GM21515 (cell line): ENCODE measurements around the gene STPG1.

Experiments used
- ATAC-seq: cut with Tn5 transposase; IDR thresholded peaks from one replicate; pipeline ENCODE4 v1.9.1; 2021; ENCODE audit not compliant: unreplicated experiment

Gene STPG1

DNA sequence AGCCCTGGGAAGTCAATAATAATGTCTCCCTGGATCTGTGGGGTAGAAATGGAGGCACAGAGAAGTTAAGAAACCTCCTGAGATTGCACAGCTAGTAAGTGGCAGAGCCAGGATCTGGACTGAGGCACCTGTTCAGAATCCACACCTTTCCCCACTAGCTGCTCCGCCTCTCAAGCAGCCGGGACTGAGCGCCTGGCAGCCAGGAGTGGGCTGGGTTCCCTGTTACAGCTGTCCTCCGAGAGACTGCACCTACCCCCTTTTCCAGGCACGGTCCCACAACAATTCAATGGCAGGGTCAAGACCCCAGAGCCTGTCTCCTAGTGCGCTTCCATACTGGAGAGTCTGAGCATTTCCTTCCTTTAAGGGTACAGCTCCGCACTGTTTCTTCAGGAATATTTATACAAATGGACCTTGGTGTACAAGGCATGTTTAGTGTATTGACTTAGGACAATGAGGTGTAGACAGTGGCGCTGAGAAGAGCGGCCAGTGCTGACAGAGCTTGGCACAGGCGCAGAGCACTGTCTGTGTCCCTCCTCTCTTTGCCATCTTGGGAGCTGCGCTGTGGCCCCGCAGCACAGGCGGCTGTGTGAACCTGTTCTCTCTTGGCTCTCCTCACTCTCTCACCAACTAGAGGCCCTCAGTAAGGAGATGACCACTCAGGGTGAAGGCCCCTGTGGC, 70.0 kb downstream of the STPG1 start:
- no peak for ATAC-seq

DNA sequence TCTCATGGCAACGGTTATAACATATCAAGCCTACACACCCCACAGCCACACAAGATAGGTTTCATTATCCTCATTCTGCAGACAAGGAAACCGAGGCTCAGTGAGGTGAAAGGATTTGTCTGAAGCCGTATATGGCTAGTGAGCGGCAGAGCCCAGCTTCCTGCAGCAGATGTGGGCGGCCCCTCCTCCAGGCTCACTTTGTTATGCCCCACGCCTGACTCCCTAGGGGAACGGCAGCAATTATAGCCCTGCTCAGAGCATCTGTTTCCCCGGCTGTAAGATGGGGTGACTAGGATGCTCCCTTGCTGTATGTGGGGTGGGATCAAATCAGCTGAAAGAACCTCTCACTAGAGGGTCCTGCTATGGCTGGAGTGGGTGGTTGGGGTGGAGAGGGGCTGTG, 72.3 kb downstream of the STPG1 start:
- ATAC-seq: no peak

DNA sequence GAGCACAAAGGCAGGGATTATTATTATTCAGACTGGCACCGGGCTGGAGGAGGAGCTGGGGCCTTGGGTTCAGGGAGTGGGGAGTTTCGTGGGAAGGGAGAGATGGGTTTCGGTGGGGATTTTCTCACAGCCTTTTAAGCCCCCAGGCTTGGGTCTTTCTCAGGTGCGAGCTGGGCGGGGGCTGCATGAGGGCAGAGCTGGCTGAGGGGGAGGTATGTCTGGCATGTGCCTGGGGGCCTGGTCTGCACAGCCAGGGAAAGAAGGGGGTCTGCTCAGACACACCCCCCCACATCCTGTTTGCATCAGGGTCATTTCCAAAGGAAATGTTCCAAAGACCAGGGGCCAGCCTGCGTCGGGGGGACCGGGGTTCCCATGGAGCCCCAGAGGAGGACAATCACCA, 72.8 kb downstream of the STPG1 start:
- no peak for ATAC-seq

DNA sequence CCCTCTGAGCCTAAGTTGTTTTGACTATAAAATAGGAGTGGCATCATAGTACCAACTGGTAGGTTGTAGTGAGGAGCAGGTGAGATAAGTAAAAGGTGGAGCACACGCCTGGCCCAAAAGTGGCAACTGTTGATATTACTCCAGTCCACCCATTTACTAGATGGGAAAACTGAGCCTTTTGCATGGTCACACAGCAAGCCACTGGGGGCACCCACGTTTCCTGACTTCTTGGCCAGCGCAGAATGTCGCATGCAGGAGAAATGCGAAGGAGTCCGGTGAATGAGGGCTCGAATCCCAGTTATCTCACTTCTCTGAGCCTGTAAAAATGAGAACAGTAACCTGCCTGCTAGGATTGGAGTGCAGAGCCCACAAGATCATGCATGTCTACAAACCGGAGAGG, 73.6 kb downstream of the STPG1 start:
- ATAC-seq: no peak

DNA sequence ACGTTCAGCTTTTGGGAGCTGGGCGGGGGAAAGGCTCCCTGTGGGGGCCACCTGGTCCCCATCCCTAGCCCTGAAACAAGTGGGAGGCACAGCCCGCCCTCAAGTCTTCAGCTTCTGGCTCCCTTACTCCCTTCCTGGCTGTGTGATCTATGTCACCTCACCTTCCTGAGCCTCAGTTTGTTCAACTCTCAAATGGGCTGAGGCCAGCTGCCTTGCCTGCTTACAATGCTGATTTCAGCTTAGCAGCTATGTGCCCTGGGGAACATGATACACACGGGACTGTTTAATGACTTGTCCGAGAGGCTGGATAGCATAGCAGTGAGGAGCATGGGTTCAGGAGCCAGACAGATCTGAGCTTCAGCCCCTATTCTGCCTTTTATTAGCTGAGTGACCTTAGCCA, 75.1 kb downstream of the STPG1 start:
- ATAC-seq: no peak

DNA sequence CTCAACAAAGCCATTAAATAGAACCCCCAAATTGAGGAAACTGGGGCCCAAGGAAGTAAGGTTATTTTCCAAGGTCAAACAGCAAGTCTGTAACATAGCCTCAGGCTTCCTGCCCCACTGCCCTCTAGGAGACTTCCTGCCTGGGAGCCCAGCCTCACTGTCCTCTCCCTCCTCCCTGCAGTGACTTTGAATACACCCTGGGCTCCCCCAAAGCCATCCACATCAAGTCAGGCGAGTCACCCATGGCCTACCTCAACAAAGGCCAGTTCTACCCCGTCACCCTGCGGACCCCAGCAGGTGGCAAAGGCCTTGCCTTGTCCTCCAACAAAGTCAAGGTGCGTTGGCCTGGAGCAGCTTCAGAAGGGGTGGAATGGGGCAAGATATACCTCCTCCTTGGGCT, 76.1 kb downstream of the STPG1 start:
- no peak for ATAC-seq

DNA sequence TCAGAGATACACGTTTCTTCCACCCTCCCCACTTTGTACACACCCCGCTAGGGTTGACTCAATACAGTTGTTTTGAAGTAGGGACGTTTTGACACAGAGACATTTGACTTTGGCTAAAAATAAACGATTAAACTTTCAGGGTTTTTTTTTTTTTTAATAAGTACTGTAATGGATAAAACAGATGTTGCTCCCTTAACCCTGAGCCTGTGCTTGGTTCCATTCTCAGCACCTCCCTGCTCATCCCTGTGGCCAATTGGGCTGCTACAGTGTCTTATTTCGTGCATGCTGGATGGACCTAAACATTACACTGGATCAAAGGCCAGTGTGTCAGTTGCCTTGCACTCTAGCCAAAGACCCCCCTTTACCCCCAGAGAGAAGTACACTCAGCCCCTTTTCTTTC, 77.5 kb downstream of the STPG1 start:
- ATAC-seq: no peak

DNA sequence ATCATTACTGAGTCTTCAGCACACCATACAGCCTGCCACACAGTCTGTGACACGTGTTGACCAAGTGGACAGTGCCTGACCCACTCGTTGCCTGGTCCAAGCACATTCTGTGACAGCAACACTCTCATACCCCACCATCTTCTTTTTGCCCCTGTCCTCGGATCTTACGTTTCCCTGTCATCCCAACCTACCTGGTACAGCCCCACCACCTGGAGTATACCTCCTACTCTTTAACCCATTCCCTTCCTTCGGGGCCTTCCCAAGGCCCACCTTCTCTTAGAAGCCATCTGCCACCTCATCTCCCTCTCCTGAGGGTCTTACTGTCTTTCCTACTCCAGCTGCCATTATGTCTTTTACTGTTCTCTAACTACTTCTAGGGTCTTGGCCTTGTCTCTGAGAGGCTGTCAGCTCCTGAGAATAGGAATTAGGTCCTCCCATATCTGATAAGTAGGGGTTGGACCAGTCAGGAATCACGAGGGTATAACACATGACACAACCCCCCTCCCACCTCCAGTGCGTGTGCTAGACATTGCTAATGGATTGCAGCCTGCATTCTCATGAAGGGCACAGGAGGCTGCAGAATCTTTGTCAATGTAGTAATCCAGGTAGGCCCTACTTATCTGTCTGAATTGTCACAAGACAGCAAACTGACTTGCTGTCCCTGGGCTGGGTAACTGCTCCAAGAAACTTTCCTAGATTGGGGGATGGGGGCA, 81.5 kb downstream of the STPG1 start:
- ATAC-seq: no peak

DNA sequence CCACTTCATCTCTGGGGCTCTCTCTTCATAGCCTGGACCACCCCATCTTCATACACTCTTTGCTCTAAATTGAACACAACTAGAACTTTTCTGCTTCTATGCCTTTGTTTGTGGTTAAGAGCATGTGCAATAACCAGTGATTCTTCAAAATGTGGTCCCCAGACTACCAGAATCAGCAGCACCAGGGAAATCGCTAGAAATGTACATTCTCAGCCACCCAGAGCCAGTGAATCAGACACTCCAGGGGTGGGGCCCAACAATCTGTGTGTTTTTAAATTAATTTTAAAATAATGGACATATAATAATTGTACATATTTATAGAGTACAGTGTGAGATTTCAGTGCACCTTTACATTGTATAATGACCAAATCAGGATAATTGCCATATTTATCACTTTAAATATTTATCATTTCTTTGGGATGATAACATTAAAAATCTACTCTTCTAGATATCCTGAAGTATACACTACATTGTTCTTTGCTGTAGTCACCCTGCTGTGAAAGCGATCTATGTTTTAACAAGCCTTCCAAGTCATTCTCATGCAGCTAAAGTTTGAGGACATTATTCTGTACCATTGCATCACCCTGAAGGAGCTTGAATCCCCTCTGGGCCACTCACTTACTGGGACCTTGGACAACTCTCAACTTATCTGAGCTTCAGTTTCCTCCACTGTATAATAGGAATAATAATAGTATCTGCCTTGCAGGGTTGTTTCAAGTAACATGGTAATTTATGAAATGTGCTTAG, 83.6 kb downstream of the STPG1 start:
- ATAC-seq: no peak

DNA sequence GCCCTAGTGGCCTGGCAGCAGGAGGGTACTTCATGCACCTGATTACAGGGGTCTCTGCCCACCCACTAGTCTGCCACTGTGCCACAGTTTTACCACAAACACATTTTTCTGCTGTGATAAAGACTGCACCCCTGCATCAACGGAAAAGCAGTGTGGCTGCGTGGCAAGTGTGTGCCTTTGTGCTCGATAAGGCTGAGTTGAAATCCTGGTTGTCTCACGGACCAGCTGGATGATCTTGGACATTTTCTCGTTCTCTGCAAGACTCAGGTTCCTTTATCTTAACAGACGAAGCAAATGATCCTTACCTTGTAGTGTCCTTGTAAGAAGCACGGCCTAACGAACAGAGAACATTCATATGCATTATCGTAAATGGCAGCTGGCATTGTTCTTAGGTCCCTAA, 84.3 kb downstream of the STPG1 start:
- no peak for ATAC-seq

DNA sequence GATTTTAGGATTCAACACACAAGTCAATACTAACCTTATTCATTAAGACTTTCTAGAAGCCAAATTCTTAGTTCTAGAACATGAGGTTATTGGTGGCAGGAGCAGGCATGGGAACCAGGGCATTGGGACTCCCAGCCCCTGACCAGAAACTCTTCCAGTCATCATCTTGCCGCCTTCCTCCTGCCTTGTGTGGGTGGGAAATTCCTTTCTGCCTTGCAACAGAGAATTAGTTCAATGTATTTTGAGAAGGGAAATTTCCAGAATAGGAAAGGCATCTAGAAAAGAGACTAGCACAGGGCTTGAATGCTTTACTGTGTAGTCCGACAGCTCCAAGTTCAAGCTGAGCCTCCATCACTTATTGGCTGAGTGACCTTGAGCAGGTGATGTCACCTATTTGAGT, 85.7 kb downstream of the STPG1 start:
- no peak for ATAC-seq

DNA sequence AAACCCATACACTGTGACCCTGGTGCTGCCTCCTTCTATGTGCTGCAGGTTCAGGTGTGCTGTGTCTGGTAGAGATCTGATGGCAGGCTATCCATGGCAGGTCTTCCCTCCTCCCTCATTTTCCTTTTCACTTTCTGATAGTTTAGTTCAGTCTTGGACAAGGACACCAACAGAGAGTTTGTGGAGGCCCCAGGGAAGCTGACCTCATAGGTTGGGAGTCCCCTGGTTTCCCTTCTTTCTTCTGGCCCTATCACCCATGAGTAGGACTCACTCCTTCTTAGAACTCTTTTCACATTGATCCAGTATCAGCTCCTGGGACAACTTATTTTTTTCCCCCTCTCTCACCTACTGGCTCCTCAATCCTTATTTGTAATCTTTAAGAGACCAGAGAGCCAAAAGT, 86.1 kb downstream of the STPG1 start:
- ATAC-seq: no peak

DNA sequence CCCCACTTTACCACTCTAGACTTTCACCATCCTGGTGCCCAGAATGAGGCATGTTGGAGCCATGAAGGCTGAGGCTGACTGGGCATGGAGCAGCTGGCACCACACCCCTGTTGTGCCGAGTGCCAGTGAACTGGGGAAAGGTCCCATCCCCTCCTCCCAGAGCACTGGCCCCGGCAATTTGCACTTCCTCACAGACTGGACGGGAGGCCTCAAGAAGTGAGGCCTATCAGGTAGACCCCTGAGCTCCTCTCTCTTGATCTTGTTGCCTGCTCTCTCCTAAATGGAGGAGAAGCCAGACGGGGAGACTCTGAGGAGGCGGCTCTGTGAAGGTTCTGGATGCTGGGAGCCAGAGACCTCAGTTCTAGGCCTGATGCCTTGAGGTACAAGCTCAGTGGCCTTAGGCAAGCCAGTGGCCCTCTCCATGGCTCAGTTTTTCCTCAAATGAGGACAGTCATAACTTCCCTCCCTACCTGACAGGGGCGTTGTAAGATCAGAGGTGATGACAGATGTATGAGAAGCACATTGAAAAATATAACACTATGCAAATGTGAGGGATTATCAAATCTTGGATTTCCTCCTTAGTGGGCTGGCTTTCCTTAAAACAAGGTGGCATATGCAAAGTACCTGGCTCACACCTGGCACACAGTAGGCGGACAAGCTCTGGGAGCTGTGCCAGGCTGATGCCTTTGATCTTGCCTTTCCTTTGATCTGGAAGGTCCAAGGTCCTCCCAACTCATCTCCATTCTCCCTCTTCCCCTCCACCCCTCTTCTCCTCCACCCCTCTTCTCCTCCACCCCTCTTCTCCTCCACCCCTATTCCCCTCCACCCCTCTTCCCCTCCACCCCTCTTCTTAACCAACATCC, 87.8 kb downstream of the STPG1 start:
- ATAC-seq: no peak

DNA sequence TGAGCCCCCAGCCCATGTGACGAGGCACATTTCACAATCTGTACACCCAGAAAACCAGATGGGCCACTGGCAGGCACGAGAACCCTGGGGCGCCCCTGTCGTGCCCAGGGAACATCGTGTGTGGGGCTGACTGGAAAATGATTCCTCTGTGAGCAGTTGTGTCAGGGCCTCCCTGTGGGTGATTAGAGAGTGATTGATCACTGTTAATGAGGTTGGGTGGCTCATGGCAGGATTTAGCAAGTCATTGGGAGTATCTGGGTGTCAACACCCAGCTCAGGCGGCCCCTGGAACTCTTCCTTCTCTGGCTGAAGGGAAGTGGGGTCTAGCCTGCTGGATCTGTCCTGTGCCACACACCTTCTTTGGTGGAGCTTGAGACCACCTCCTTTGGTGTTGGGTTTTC, 88.7 kb downstream of the STPG1 start:
- no peak for ATAC-seq

DNA sequence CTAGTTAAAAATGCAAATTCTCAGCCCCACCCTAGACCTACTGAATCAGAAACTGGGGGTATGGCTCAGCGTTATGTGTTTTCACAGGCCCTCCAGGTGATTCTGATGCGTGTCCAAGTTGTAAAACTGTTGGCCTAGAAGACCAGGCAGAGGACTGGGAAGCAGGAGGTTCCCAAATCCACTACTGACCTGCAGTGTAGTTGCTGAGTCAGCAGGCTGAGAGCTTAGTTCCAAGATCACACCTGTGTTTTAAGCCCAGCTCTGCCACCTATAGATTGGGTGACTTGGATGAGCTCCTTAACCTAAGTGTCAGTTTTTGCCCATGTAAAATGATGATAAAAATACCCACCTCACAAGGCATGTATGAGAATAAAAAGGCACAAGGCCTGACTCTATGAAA, 90.3 kb downstream of the STPG1 start:
- ATAC-seq: no peak

DNA sequence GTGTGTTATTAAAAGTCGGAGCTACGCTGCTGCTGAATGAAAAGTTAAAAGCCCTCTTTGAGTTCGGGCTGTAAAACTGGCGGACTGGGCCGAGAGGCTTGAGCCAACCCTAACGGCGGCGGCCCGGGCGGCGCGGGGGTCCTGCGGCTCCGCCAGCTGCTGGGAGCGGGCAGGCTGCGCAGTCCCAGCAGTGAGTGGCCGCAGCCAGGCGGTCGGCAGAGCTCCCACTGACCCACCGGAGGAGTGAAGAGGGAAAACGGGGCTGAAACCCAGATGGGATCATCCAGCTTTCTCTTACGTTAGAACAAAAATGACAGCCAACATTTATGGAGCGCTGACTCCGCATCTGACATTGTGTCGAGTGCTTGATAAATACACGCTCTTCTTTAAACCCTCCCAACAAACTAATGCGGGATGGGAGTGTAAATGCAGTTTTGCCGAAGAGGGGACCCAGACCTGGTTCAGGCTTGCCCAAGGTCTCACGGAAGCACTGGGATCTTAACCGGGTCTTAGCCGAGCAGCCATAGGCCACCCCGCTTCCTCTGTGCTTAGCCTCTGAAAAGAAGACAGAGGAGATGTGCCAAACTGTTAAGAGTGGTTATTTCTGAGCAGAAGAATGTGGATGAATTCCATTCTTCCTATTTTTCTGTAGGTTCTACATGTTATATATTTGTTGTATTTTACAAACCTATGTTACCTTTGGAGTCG, 91.0 kb downstream of the STPG1 start:
- ATAC-seq: no peak

DNA sequence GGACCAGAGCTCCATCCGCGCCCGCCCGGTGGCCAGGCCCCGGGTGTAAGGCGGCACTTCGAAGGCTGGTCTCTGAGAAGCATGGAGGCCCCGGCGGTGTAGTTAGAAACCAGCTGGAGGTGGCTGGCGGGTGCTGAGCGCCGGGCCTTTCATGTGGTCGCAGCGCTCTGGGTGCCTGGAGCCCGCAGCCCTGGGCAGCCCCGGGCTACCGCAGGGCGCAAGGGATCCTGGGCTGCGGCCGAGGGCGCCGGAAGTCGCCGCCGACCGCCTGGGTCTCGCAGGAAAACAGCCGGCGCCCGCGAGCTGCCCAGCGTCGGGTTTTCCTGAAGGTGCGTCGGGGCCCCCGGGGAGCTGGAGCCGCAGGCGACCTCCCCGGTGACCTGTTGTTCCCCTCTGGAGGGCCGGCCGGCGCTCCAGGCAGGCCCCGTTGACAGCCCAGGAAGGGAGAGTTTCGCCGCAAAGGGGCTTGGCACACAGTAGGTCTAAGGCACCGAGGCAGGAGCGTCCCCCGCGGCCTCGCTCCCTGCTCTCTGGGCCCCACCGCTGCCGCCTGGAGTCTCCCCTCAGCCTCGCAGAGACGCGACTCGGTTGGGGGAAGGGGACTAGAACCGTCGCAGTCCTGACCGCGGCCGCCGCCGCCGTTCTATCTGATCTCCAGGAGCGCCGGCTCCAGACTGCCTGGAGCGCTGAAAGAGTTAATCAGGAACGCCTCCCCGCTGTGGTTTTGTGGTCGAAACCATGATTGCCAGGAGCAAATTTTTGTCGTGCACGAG, 91.7 kb downstream of the STPG1 start:
- no peak for ATAC-seq

DNA sequence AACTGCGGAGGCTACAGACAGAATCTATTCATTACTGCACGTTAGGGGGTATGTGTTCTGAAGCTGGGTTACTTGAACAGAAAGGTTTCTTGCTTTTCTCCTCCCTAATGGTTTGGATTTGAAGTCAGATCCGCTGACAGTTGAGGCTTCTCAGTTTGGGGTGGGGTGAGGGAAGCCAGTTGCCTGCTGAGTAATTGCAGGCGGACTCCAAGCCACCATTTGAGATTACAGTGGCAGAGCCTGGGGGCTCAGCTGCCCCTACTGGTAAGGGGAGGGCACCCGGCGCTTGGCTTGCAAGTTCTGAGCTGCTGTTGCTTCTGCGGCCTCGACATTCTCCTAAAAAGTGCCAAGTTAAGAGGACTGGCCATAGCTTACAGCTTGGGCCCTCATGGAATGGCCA, 92.5 kb downstream of the STPG1 start:
- ATAC-seq: no peak

DNA sequence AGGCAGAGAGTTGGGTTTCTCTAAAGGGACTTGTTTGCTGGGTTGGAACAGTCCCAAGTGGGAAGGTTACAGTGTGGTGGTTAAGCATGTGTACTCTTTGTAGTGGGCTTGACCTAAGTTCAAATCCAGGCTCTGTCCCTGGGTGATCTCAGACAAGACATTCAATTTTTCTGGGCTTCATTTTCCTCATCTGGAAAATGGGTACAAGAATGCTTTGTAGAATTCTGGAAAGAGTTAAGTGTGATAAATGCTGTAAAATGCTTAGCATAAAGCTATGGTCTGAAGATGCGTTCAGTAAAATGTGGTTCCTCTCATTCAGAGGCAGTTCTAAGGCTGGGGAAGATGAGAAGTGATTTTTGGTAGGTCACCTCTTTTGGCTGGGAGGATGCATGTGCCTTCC, 93.6 kb downstream of the STPG1 start:
- no peak for ATAC-seq

DNA sequence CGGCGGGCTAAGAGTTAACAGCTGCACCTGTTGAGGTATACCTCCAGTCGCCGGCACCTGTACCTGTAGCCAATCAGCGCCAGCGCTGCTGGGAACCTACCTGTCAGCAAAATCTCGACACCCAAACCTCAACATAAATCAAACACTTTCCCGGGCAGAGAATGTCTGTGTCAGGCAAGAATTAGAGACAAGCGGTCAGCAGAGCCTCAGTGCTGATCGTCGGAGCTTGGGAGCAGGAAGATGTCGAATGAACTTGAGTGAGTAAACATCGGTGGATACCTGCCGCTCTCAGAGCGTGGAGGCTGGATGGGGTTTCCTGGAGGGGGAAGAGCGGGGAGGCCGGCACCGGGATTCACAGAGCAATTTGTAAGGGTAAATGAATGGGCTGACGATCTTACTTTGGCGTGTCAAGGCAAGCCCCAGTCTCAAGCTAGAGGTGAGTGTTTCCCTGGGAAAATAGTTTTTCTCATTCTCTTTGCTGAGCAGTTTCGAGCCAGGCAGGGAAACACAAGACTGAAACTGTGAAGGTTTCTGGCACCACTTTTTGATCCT, 94.2 kb downstream of the STPG1 start, which contains the start of gene GRHL3:
GRHL3 (plus strand) TSS at position 46 of the 552 bp plus-strand sequence; CDS start at position 241, 195 bp downstream.
- ATAC-seq: no peak
